ENCODE results near the gene TYMS. TPM values are rescaled to one million over a fixed set of nuclear protein-coding genes. Genes with fewer than 3 reads are reported as not detected.

The TYMS gene
- total RNA-seq, 2 donors from 2014 or later: 81.9 to 90.0 TPM

DNA sequence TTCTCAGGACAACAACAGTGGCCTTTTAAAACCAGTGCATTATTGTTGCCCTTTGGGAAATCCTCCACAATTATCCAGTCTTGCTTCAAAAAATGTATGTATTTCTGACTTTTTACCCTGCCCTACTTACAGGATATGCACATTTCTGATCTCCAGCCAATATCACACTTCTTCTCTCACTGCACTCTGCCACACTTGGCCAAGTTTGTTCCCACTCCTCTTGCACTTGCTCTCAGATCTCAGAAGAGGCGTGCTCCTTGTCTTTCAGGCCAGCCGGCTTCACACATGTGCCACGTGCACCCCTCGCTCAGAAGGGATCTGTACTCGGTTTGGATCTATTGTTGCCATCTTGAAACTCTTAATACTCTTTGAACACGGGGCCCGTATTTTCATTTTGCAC, 45.3 kb upstream of the TYMS start:
- no peaks in the 10 kb centered on the region for H3K4me1 Mint-ChIP-seq
- H3K4me3 Mint-ChIP-seq: no peak overlapping the region
- Histone ChIP-seq H3K36me3 (ENCODE audit: control insufficient read depth, insufficient read depth, low read length) (no peaks in the 10 kb centered on the region), H3K27ac (ENCODE audit: low read depth, low read length) (no peak overlapping the region), H3K4me1 (ENCODE audit: control insufficient read depth, insufficient read depth, low read length) (no peaks in the 10 kb centered on the region), H3K4me3 (ENCODE audit: low read length) (no peak overlapping the region), H3K9me3 (ENCODE audit: control insufficient read depth, low read length) (no peaks in the 10 kb centered on the region), H3K27me3 (ENCODE audit: control insufficient read depth, insufficient read depth, low read length, poor library complexity, severe bottlenecking) (no peaks in the 10 kb centered on the region), H3K9ac (ENCODE audit: extremely low read depth, low read length, poor library complexity, severe bottlenecking) (no peak overlapping the region)
- no peak overlapping the region for H3K27ac Mint-ChIP-seq
- TF ChIP-seq, protein P1, sequence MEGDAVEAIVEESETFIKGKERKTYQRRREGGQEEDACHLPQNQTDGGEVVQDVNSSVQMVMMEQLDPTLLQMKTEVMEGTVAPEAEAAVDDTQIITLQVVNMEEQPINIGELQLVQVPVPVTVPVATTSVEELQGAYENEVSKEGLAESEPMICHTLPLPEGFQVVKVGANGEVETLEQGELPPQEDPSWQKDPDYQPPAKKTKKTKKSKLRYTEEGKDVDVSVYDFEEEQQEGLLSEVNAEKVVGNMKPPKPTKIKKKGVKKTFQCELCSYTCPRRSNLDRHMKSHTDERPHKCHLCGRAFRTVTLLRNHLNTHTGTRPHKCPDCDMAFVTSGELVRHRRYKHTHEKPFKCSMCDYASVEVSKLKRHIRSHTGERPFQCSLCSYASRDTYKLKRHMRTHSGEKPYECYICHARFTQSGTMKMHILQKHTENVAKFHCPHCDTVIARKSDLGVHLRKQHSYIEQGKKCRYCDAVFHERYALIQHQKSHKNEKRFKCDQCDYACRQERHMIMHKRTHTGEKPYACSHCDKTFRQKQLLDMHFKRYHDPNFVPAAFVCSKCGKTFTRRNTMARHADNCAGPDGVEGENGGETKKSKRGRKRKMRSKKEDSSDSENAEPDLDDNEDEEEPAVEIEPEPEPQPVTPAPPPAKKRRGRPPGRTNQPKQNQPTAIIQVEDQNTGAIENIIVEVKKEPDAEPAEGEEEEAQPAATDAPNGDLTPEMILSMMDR (conservative IDR thresholded peaks at IDR 0.05): no peak
- H3K36me3 Mint-ChIP-seq (ENCODE audit: low read depth): no peaks in the 10 kb centered on the region
- H3K27me3 Mint-ChIP-seq (ENCODE audit: insufficient read depth): no peaks in the 10 kb centered on the region
- WGBS, 2 experiments (ENCODE audit: insufficient coverage in 1 of 2, insufficient read length in 1 of 2): 89 to 91% methylated on average over 7 of the region's 7 CpGs
- no peaks in the 10 kb centered on the region for H3K9me3 Mint-ChIP-seq
- no peak for DNase-seq

DNA sequence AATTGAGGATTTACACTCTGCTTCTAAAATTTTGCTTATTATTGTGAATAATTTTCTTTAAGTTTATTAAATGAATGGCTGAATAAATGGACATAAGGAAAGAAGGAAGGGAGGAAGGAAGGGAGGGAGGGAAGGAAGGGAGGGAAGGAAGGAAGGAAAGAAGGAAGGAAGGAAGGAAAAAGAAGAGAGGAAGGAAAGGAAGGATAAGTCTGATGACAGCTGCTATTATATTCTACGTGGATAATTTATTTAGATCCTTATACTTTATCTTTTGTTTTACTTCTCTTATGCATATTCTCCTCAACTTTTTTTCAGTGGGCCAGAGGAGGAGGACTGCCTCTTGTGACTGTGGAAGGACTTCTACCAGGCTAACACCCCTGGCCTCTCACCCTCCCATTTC, 43.3 kb upstream of the TYMS start:
- Histone ChIP-seq H3K36me3 (ENCODE audit: control insufficient read depth, insufficient read depth, low read length) (no peaks in the 10 kb centered on the region), H3K4me1 (ENCODE audit: control insufficient read depth, insufficient read depth, low read length) (no peaks in the 10 kb centered on the region), H3K9me3 (ENCODE audit: control insufficient read depth, low read length) (no peaks in the 10 kb centered on the region), H3K4me3 (ENCODE audit: low read length) (no peak overlapping the region), H3K9ac (ENCODE audit: extremely low read depth, low read length, poor library complexity, severe bottlenecking) (no peak overlapping the region), H3K27me3 (ENCODE audit: control insufficient read depth, insufficient read depth, low read length, poor library complexity, severe bottlenecking) (no peaks in the 10 kb centered on the region), H3K27ac (ENCODE audit: low read depth, low read length) (no peak overlapping the region)
- TF ChIP-seq, protein P1 (conservative IDR thresholded peaks at IDR 0.05): no peak
- Mint-ChIP-seq H3K27me3 (ENCODE audit: insufficient read depth) (no peaks in the 10 kb centered on the region), H3K4me1 (no peaks in the 10 kb centered on the region), H3K4me3 (no peak overlapping the region), H3K27ac (no peak overlapping the region), H3K9me3 (no peaks in the 10 kb centered on the region), H3K36me3 (ENCODE audit: low read depth) (no peaks in the 10 kb centered on the region)
- WGBS, 2 experiments (ENCODE audit: insufficient coverage in 1 of 2, insufficient read length in 1 of 2): no CpG with 5 or more reads among the region's 1 CpG
- no peak for DNase-seq

DNA sequence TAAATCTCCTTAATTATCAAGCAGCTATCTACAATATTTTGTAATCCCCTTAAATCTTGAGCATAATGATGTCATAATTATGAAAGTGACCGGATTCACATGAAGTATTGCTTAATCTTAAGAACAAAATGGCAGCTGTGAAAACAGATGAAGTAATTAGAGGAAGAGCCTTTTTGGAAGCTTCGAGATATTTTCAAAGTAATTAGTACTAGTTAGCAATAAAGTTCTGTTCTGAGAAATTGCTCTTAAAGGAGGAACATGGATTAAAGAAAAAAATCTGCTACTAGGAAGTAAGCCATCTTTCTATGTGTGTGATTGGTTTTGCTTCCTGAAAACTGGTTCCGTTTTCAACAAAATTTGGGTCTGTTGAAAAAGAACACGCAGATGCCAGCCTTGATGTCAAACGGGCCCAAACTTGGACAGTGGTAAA, 42.3 kb upstream of the TYMS start:
- H3K9me3 Mint-ChIP-seq: no peaks in the 10 kb centered on the region

More for the DNA sequence above, 42.3 kb upstream of the TYMS start:
- Histone ChIP-seq H3K27ac (ENCODE audit: low read depth, low read length) (no peak overlapping the region), H3K4me1 (ENCODE audit: control insufficient read depth, insufficient read depth, low read length) (no peaks in the 10 kb centered on the region), H3K9ac (ENCODE audit: extremely low read depth, low read length, poor library complexity, severe bottlenecking) (no peak overlapping the region), H3K9me3 (ENCODE audit: control insufficient read depth, low read length) (no peaks in the 10 kb centered on the region), H3K4me3 (ENCODE audit: low read length) (no peak overlapping the region), H3K27me3 (ENCODE audit: control insufficient read depth, insufficient read depth, low read length, poor library complexity, severe bottlenecking) (no peaks in the 10 kb centered on the region), H3K36me3 (ENCODE audit: control insufficient read depth, insufficient read depth, low read length) (no peaks in the 10 kb centered on the region)
- Mint-ChIP-seq H3K27me3 (ENCODE audit: insufficient read depth) (no peaks in the 10 kb centered on the region), H3K4me1 (no peaks in the 10 kb centered on the region), H3K4me3 (no peak overlapping the region), H3K36me3 (ENCODE audit: low read depth) (no peaks in the 10 kb centered on the region), H3K27ac (no peak overlapping the region)
- TF ChIP-seq, protein P1 (conservative IDR thresholded peaks at IDR 0.05): no peak
- DNase-seq: no peak
- 91 to 95% methylated on average over 5 of the region's 5 CpGs for WGBS, 2 experiments (ENCODE audit: insufficient coverage in 1 of 2, insufficient read length in 1 of 2)
